GM19438 (cell line): ENCODE data around the gene RAPSN.
"Not testable (repeated sequence)": the region's sequence is repeated elsewhere in the genome, so short reads cannot be mapped to it uniquely, and the experiment has no call there.

Experiments used
- ATAC-seq: cut with Tn5 transposase; IDR thresholded peaks from one replicate; pipeline ENCODE4 v1.9.1; 2021; ENCODE audit warnings: low read depth; ENCODE audit not compliant: unreplicated experiment

Gene RAPSN

GRCh38 chr11:47466701-47467250, 17.8 kb upstream of the RAPSN start:
- ATAC-seq: no peak

- ATAC-seq: no peak
Measured at GRCh38 chr11:47466201-47466600, 17.3 kb upstream of the RAPSN start.

DNA sequence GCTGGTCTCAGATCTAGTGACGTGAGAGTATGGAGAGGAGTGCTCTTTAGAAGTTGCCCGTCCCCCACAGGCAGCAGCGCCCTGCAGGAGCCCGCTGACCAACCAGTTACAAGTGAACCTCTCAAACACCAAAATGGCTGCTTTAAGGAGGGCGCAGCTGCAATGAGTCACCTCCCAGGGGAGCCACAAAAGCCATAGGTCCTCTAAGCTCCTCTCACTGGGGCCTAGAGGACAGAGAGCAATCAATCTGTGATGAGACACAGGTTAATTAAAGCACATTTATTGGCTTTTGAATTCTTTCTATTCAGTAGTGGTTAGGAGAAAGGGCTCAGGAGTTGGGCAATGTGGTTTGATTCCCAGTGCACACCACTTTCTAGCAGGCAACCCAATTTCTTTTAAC, 15.5 kb upstream of the RAPSN start:
- ATAC-seq: no peak

GRCh38 chr11:47461876-47462275, 12.9 kb upstream of the RAPSN start:
- no peak for ATAC-seq

GRCh38 chr11:47460571-47461235, 11.8 kb upstream of the RAPSN start:
- no peak for ATAC-seq

- ATAC-seq: not testable (repeated sequence)
Measured at GRCh38 chr11:47454258-47454671, 5.3 kb upstream of the RAPSN start.

GRCh38 chr11:47453365-47453764, 4.4 kb upstream of the RAPSN start:
- no peak for ATAC-seq

- ATAC-seq: no peak
Measured at GRCh38 chr11:47451990-47452389, 3.1 kb upstream of the RAPSN start.

- ATAC-seq: no peak
Measured at GRCh38 chr11:47451436-47451835, 2.5 kb upstream of the RAPSN start.

- ATAC-seq: no peak
Measured at GRCh38 chr11:47449541-47449940, 605 bp upstream of the RAPSN start.

GRCh38 chr11:47447906-47448305, 1.0 kb downstream of the RAPSN start:
- no peak for ATAC-seq

- no peak for ATAC-seq
Measured at GRCh38 chr11:47446833-47447232, 2.1 kb downstream of the RAPSN start.

DNA sequence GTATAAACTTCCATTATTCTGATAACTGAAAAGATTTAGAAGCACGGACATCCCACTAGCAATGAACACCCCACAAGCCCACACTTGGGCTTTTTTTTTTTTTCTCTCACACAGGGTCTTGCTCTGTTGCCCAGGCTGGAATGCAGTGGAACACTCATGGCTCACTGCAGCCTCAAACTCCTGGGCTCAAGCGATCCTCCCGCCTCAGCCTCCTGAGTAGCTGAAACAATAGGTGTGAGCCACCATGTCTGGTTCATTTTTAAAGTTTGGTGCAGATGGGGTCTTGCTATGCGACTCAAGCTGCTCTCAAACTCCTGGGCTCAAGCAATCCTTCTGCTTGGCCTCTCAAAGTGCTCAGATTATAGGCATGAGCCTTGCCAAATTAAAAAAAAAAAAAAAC, 3.1 kb downstream of the RAPSN start:
- ATAC-seq: no peak

DNA sequence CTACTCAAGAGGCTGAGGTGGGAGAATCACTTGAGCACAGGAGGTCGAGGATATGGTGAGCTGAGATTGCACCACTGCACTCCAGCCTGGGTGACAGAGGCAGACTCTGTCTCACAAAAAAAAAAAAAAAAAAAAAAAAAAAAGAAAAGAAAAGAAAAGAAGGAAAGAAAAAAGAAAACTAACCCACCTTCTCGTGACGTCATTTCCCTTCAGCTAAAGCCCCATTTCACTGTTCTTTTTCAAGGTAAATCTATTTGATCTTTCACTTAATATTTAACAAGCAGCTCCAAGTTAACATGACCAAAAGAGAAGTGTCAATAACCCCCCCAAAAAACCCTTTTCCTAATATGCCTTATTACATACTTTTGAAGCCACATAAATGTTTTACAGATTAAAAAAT, 5.1 kb downstream of the RAPSN start:
- no peak for ATAC-seq

GRCh38 chr11:47443028-47443700, 5.8 kb downstream of the RAPSN start:
- no peak for ATAC-seq

DNA sequence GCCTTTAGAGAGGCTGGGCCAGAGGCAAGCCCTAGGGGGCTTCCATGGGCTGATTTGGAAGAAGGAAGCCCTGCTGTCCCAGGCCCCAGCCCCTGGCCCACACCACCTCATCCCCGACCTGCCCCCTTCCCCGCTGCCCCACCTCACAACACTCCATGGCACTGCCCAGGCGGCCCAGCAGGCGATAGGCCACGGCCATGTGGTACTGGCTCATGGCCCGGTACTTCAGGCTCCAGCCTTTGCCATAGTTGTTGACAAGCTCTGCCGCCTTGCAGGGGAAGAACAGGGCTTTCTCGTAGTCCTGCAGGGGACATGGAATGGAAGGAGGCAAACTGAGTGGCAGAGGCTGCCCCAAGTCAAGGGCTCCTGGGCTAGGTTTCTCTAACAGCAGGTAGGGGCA, 6.4 kb downstream of the RAPSN start:
- ATAC-seq: no peak

GRCh38 chr11:47441421-47441820, 7.5 kb downstream of the RAPSN start:
- no peak for ATAC-seq

GRCh38 chr11:47440054-47440476, 8.9 kb downstream of the RAPSN start:
- no peak for ATAC-seq

DNA sequence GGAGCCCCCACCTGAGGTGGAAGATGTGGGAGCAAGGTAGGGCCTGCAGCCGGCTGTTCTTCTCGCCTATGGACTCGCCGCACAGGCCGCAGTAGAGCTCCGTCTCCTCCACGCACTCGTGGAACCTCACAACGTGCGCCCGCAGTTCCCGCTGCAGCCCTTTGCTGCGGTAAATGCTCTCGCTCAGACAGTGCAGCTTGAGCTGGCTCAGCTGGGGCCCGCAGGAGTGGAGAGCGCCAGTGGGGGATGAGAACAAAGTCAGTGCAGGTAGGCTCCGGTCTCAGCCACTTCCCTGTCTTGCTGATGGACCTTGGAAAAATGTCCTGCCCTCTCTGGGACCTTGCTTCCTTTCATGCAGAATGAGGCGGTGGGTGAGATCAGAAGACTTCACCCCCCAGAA, 10.2 kb downstream of the RAPSN start:
- ATAC-seq: no peak

DNA sequence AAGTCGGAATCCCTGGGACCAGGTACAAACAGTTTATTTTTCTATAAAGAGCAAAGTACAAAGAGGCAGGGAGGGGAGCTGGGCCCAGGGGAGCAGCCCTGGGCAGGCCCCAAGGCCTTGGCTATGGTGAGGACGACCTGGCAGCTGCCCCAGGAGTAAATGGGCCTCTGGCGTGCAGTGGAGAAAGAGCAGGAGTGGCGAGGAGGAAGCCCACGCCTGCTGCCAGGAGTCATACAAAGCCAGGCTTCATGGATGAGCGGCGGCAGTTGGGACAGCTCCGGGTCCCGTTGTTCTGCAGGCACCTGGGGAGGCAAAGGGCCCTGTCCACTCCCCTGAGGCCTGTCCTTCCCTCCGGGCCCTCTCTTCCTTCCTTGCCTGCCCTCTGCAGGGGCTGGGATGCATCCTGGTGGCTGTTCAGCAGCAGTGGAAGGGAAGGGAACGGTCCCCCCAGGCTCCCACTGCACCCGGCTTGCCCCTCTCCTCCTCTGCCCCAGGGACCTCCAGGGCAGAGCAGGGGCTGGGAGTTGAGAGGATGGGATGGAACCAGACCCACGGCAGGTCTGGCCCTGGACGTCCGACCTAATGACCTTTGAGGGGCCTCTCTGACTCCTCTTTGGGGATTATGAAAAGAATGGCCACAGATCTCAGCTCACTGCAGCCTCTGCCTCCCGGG, 11.1 kb downstream of the RAPSN start:
- no peak for ATAC-seq

DNA sequence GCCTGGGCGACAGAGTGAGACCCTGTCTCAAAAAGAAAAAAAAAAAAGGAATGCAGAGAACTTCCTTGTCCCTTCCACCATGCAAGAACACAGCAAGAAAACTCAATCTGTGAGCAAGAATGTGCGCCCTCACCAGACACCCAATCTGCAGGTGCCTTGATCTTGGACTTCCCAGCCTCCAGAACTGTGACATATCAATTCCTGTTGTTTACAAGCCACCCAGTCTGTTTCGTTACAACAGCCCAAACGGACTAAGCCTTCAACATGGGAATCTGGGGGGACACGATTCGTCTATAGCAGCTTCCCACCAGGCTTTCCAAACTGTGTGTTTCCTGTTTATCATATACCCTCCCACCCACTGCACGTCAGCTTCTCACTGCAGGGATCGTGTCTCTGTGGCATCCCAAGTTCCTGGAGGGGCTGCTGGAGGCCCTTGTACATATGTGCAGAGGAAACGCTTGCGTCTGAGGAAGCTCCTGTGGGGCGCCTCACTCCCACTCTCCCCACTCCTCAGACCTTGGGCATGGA, 11.7 kb downstream of the RAPSN start:
- no peak for ATAC-seq
